LNCaP clone FGC (cell line): Measurements from ENCODE around the gene ALDH1B1.
A peak's percentile ranks its signal among the peaks of the same experiment; 100 is the strongest.

Experiments
- DNase-seq: peaks from one replicate; pipeline ENCODE4 v3.0.0-alpha.2; 2011; ENCODE audit warnings: low read depth
- H3K4me3 ChIP-seq: 2 replicates; pipeline ENCODE4 v1.5.1; 2011; ENCODE audit warnings: mild to moderate bottlenecking, low read depth, low read length, control low read depth
- CTCF ChIP-seq: IDR thresholded peaks from 2 replicates; pipeline ENCODE4 v1.5.1; 2012; ENCODE audit warnings: mild to moderate bottlenecking; ENCODE audit not compliant: control insufficient read depth, insufficient read depth; ENCODE audit errors: extremely low read depth

The ALDH1B1 gene

GRCh38 chr9:38414040-38414723, 21.7 kb downstream of the ALDH1B1 start:
- no peak overlapping the region for H3K4me3 ChIP-seq
- TF ChIP-seq CTCF, result no peak
- no peak for DNase-seq

GRCh38 chr9:38415856-38416255, 23.4 kb downstream of the ALDH1B1 start:
- H3K4me3 ChIP-seq, result no peak overlapping the region
- no peak for TF ChIP-seq CTCF
- no peak for DNase-seq

DNA sequence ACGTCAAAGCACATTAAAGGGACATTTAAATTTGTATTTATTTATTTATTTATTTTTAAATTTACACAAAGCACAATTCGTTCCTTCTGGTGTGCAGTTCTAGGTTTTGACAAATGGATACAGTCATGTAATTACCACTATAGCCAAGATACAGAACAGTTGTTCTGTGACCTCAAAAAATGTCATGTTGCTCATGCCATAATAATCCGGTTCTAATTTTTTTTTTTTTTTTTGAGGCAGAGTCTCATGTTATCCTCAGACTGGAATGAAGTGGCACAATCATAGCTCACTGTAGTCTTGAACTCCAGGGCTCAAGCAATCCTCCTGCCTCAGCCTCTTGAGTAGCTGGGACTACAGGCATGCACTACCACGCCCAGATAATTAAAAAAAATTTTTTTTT, 24.0 kb downstream of the ALDH1B1 start:
- no peak for DNase-seq
- TF ChIP-seq CTCF, result no peak
- no peak overlapping the region for H3K4me3 ChIP-seq

GRCh38 chr9:38417003-38417945, 24.8 kb downstream of the ALDH1B1 start:
- no peak for DNase-seq
- peak; percentile 60 for TF ChIP-seq CTCF

DNA sequence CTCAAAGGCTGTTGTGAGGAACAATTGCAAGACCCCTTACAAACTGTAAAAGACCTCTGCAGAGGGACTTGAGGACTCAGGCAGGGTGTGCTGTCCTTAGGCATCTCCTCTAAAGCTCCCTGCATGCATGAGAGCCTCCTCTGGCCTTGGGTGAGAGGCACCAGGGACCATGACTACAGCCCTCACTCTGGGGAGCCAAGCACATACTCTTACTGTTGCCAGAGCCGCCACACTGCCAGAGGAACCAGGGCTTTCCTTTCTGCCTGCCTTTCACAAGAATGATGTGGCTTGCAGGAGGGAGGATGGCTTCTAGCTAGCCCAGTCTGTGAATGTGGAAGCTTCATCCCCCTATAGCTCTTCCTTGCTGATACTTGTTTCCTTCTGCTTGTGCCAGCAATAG, 25.9 kb downstream of the ALDH1B1 start:
- no peak for TF ChIP-seq CTCF
- DNase-seq, result no peak
- no peak overlapping the region for H3K4me3 ChIP-seq

More at GRCh38 chr9:38417003-38417945, 24.8 kb downstream of the ALDH1B1 start:
- no peak overlapping the region for H3K4me3 ChIP-seq

DNA sequence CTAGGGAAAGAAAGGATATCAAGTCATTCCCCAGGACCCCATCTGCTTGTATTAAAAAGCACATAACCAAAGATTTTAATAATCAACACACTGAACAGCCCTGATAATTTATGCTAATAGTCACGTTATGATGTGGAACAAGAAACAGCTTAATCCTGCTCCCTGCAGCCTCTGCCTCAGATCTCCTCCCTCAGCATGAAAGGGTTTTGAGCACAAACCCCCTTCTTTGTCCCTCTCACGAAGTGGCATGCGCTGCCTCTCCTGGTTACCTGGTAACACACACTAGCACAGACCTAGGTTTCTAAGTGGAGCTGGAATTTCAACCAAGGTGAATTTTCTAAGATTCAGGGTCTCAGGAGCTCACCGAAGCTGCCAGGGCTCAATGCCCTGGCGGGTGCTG, 26.7 kb downstream of the ALDH1B1 start:
- no peak overlapping the region for H3K4me3 ChIP-seq
- DNase-seq, result no peak
- TF ChIP-seq CTCF, result no peak
